Astrocyte of the spinal cord (primary cell): Measurements from ENCODE around the gene NR1H2.

Source experiments
- DNase-seq: peaks from one replicate; pipeline ENCODE4 v3.0.0; 2011; ENCODE audit warnings: low read depth, low spot score
- H3K4me3 ChIP-seq: 2 replicates; pipeline ENCODE4 v1.5.1; 2011; ENCODE audit warnings: low read depth, mild to moderate bottlenecking, low read length, moderate library complexity
- in situ Hi-C: cut with HindIII; loops from 2 replicates; pipeline ENCODE4 v1.10.0; 2017; ENCODE audit warnings: low sequenced_read_pairs
- TF ChIP-seq, protein P1 (sequence below): IDR thresholded peaks from 2 replicates; pipeline ENCODE4 v1.5.1; 2012; ENCODE audit warnings: low read depth, mild to moderate bottlenecking, low read length, inconsistent platforms

Gene NR1H2

GRCh38 chr19:50394017-50394416 is 17.8 kb downstream of the NR1H2 start:
- TF ChIP-seq, protein P1, sequence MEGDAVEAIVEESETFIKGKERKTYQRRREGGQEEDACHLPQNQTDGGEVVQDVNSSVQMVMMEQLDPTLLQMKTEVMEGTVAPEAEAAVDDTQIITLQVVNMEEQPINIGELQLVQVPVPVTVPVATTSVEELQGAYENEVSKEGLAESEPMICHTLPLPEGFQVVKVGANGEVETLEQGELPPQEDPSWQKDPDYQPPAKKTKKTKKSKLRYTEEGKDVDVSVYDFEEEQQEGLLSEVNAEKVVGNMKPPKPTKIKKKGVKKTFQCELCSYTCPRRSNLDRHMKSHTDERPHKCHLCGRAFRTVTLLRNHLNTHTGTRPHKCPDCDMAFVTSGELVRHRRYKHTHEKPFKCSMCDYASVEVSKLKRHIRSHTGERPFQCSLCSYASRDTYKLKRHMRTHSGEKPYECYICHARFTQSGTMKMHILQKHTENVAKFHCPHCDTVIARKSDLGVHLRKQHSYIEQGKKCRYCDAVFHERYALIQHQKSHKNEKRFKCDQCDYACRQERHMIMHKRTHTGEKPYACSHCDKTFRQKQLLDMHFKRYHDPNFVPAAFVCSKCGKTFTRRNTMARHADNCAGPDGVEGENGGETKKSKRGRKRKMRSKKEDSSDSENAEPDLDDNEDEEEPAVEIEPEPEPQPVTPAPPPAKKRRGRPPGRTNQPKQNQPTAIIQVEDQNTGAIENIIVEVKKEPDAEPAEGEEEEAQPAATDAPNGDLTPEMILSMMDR, result no peak
- in situ Hi-C loops, result no loop called here
- no peak overlapping the region for H3K4me3 ChIP-seq
- no peak for DNase-seq

DNA sequence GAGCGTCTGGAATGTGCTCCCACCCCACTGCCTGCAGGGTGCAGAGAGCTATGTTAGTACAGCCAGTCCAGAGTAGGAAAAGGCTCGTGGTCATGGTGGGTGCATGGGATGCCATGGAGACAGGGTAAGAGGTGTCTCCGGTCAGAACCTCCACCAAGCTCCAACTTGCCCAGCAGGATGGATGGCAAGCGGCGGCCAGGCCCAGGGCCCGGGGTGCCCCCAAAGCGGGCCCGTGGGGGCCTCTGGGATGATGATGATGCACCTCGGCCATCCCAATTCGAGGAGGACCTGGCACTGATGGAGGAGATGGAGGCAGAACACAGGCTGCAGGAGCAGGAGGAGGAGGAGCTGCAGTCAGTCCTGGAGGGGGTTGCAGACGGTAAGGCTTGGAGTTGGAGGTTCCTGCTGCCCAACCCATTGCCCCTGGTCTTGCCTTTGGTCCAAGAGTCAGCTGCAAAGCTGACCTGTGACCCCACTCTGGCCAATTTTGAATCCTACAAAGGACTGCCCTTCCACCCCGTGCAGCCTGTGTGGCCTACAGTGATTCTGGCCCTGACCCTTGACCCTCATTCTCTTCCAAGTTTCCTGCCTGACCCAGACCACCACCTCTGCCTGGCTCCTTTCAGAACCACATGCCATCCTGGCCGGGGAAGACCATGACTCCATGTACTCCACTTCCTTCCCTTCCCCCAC is 22.6 kb downstream of the NR1H2 start:
- TF ChIP-seq, protein P1, result no peak
- H3K4me3 ChIP-seq, result no peak overlapping the region
- in situ Hi-C loops, result no loop called here
- DNase-seq, result no peak

- DNase-seq, result no peak
- in situ Hi-C loops, result no loop called here
- no peak overlapping the region for H3K4me3 ChIP-seq
- TF ChIP-seq, protein P1, result no peak
These were observed 23.1 kb downstream of the NR1H2 start for GRCh38 chr19:50399368-50399745.

- DNase-seq, result no peak
- TF ChIP-seq, protein P1, result no peak
- in situ Hi-C loops, result no loop called here
- H3K4me3 ChIP-seq, result no peak overlapping the region
These were observed 25.6 kb downstream of the NR1H2 start for GRCh38 chr19:50401605-50402450.

DNA sequence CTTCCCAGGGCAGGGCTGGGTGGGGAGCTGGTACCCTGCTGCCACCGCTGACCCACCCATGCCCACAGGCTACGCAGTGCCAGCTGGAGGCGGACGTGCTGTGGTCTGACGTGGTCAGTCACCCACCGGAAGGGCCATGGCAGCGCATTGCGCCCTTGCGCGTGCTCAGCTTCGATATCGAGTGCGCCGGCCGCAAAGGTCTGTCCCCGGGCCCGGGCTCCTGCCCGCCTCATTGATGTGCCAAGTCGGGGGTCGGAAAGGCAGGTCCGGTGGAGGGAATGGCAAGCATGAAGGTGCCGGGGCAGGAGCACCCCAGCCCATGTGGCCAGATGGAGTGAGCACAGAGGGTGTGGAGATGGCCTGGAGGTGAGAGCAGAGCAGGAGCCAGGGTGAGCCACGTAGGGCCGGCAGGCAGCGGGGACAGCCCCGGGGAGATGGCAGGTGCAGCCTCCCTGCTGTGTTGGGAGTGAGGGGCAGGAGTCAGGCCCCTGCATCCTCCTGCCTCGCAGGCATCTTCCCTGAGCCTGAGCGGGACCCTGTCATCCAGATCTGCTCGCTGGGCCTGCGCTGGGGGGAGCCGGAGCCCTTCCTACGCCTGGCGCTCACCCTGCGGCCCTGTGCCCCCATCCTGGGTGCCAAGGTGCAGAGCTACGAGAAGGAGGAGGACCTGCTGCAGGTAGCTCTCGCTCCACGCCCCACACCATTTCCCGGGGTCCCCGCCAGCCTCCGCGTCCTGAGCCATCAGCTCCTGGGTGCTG is 26.5 kb downstream of the NR1H2 start:
- TF ChIP-seq, protein P1, result no peak
- DNase-seq, result no peak
- in situ Hi-C loops, result no loop called here
- H3K4me3 ChIP-seq, result no peak overlapping the region

- no peak overlapping the region for H3K4me3 ChIP-seq
- DNase-seq, result no peak
- TF ChIP-seq, protein P1, result no peak
- in situ Hi-C loops, result no loop called here
These were observed 30.0 kb downstream of the NR1H2 start for GRCh38 chr19:50406156-50406820.
